ENCODE measurements around the gene OR5M3. TPM values are rescaled to one million over a fixed set of nuclear protein-coding genes. Genes with fewer than 3 reads are reported as not detected.

OR5M3 gene
- total and polyA plus RNA-seq, 9 of the 15 experiments (the other 6 are each of a cell fraction or from before 2014, with no cell fraction given): not detected

DNA sequence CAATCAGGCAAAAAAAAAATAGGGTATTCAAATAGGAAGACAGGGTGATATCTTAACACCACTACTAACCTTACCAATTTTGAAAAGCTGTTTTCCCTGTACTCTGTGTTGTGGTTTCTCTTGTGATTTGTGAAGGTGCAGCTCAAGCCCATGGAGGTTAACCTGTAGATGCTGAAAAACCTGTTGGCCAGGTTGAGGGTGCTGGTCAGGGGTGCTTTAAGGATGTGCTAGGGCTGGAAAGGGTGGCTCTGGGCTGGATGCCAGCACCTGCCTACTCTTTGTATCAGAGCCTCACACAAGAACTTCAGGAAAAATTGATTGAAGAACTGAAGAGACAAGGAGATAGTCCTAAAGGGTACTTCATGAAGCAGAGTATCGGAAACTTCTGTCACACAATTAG is 36.3 kb upstream of the OR5M3 start (continued):
- TF ChIP-seq, protein P1, sequence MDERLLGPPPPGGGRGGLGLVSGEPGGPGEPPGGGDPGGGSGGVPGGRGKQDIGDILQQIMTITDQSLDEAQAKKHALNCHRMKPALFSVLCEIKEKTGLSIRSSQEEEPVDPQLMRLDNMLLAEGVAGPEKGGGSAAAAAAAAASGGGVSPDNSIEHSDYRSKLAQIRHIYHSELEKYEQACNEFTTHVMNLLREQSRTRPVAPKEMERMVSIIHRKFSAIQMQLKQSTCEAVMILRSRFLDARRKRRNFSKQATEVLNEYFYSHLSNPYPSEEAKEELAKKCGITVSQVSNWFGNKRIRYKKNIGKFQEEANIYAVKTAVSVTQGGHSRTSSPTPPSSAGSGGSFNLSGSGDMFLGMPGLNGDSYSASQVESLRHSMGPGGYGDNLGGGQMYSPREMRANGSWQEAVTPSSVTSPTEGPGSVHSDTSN (CRISPR knock-in tag; IDR thresholded peaks at IDR 0.05; ENCODE audit: low read depth): no peak
- TF ChIP-seq, protein P1 (tag; conservative IDR thresholded peaks at IDR 0.05; ENCODE audit: low read depth): no peak
- TF ChIP-seq HDAC6 (IDR thresholded peaks at IDR 0.05; ENCODE audit: low read depth, low read length): no peak
- no peak for TF ChIP-seq ZNF197 (CRISPR knock-in tag; IDR thresholded peaks at IDR 0.05; ENCODE audit: low read depth)
- no peak for TF ChIP-seq HDAC1 (IDR thresholded peaks at IDR 0.05)
- TF ChIP-seq THAP12 (CRISPR knock-in tag; IDR thresholded peaks at IDR 0.05): no peak
- TF ChIP-seq PHB (CRISPR knock-in tag; IDR thresholded peaks at IDR 0.05): no peak
- TF ChIP-seq ZNF316 (IDR thresholded peaks at IDR 0.05): no peak
- TF ChIP-seq ZNF165 (CRISPR knock-in tag; IDR thresholded peaks at IDR 0.05; ENCODE audit: borderline replicate concordance): no peak
- no peak for TF ChIP-seq CHD2 (IDR thresholded peaks at IDR 0.05; ENCODE audit: low read depth, low read length)

All from K562 (cell line).